SK-N-MC (cell line): ENCODE measurements around the gene MTCH1.

Source experiments
- EZH2 ChIP-seq: fragments of 200-600 bp; sonication (generic); IDR thresholded peaks from one replicate; pipeline ENCODE4 v1.6.1; 2017; ENCODE audit warnings: antibody characterized with exemption
- FOXP2 ChIP-seq: optimal IDR thresholded peaks from 2 replicates; pipeline ENCODE3; 2011; ENCODE audit warnings: mild to moderate bottlenecking, moderate library complexity; ENCODE audit not compliant: insufficient read depth; ENCODE audit errors: extremely low read length, control extremely low read depth
- POLR2AphosphoS5 ChIP-seq: IDR thresholded peaks from 2 replicates; pipeline ENCODE4 v1.6.1; 2012; ENCODE audit warnings: mild to moderate bottlenecking, low read depth, low read length, borderline replicate concordance

DNA sequence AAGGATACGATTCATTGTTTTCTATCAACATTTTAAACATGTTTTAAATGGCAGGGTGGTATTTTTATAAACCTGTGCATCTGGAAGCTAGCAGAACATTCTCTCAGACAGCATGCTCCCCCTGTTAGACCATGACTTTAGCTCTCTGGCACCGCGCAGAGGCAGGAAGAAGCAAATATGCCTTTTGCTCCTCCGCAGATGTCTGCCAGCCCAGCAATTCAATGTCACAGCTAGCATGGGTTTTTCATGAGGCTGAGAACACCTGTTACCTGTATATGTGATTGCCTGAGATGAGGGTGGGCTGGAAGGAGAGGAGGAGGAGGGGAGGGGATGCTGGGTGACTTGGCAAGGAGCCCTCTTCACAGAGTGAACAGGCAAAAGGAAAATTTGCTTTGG lies 6.7 kb downstream of the MTCH1 start:
- TF ChIP-seq EZH2 (no peak), POLR2AphosphoS5 (no peak), FOXP2 (no peak)
